GM12874 (cell line): Measurements from ENCODE around the gene TPM2.

Experiments used
- TF ChIP-seq, protein P1 (sequence below): IDR thresholded peaks from 2 replicates; pipeline ENCODE4 v1.5.1; 2011; ENCODE audit warnings: low read depth, mild to moderate bottlenecking, control low read depth, low read length, moderate library complexity; ENCODE audit not compliant: insufficient read depth

Gene TPM2

DNA sequence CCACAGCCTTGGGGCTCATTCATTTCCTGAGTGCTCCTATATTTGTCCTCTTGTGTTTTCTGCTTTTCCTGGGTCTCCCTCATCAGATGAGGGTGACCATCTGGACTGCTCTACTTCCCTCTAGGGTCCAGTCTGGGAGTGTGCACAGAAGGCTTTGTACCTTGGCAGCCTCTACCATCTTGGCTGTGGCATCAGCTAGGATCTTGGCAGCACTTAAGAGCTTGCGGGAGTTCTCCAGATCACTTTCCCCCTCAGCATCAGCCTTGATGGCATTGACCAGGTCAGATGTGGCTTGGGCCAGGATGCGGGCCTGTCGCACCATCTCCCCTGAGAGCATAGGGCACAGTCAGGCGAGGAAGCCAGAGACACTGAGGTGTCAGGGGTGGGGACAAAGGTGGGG, 26.5 kb upstream of the TPM2 start:
- TF ChIP-seq, protein P1, sequence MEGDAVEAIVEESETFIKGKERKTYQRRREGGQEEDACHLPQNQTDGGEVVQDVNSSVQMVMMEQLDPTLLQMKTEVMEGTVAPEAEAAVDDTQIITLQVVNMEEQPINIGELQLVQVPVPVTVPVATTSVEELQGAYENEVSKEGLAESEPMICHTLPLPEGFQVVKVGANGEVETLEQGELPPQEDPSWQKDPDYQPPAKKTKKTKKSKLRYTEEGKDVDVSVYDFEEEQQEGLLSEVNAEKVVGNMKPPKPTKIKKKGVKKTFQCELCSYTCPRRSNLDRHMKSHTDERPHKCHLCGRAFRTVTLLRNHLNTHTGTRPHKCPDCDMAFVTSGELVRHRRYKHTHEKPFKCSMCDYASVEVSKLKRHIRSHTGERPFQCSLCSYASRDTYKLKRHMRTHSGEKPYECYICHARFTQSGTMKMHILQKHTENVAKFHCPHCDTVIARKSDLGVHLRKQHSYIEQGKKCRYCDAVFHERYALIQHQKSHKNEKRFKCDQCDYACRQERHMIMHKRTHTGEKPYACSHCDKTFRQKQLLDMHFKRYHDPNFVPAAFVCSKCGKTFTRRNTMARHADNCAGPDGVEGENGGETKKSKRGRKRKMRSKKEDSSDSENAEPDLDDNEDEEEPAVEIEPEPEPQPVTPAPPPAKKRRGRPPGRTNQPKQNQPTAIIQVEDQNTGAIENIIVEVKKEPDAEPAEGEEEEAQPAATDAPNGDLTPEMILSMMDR, result no peak

- TF ChIP-seq, protein P1, result no peak
Observed at GRCh38 chr9:35714579-35715252, 25.0 kb upstream of the TPM2 start.

GRCh38 chr9:35714123-35714522, 24.4 kb upstream of the TPM2 start:
- TF ChIP-seq, protein P1, result no peak

GRCh38 chr9:35713578-35713977, 23.9 kb upstream of the TPM2 start:
- TF ChIP-seq, protein P1, result no peak

DNA sequence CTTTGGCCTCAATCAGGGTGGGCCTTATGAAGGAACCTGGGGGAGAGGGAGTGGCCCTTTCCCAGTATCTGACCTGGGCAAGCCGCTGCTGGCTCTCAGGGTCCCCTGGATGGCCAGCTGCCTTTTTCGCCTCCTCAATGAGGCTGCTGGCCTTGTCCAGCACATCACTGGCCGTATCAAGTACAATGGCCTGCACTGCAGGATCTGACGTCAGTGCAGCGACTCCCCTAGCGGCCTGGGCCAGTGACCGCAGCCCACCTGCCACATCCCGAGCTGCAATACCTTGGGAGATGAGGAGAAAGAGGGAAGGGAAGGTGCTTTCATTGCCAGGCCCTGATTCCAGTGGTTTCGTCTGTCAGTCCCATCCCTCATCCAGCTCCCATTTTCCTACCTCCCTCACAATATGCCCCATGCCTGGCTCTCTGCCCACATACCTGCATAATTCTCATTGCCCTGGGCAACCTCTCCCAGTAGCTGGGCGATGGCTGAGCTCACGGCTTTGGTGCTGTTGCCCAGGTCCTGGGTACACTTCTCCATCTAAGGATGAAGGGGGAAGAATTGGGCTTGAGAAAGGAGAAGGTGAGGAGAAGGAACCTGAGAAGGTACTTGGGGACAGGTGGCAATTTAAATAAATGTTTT, 23.2 kb upstream of the TPM2 start:
- TF ChIP-seq, protein P1, result no peak

DNA sequence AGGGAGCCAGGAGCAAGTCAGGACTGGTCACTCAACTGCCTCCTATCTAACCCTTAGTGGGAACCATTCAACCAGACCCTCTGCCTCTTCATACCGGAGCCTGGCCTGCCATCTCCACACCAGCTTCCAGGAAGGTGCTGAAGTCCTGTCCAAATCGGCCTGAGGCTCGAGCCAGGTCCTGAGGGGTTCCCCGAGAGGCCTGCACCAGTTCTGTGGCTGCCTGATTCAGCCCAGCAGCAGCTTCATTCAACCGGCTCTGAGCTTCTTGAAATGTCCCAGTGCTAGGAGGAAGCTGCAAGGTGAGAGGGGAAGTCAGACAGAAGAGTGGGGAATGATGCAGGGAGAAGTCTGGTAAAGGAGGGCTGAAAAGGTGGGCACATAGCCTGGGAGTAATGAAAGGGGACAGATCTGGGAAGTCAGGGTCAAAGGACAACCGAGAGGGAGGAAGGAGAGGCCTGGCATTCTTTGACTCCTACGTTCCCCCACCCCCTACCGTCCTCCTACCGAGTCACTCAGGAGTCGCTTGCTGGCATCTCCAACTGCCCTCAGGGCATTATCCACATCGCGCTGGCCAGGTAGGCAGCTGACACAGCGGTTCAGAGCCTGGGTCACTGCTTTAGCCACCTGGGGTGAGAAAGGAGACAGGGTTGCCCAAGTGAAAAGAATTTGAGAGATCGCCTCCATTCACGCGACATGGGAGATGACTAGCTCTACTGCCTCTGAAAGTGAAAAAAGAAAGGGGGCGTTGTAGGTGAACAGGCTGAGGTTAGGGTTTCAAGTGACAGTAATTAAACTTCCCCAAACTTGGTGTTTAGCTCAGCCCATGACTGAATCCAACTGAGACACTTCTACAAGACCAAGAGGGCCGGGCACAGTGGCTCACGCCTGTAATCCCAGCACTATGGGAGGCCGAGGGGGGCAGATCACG, 22.0 kb upstream of the TPM2 start:
- TF ChIP-seq, protein P1, result no peak

DNA sequence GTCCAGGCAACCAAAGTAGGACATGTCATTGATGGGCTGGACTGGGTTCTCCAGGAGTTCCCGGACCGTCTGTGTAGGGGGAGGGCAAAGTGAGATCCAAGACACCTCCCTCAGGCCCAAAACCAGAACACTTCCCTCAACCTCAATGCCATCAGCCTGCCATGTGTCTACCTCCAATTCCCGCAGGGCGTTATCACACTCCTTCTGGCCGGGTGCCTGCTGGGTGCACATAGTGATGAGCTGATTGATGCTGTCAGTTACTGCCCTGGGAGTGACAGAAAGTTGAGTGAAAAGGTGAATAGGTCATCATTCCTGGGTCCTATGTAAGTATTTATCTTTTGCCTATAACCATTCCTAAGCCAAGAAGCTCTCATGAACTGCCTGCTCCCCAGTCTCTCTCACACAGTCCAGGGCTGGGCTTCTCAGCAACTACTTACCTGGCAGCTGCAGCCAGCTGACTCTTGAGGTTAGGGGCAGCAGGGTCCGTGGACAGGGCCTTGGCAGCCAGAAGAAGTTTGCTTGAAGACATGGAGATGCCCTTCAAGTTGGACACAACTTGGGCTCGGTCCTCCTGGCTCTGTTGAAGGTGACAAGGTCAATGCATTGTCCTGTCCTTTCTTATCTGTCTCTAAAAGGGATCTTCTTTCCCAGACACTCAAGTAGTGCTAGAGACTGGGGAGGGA, 21.2 kb upstream of the TPM2 start:
- TF ChIP-seq, protein P1, result no peak
